ENCODE measurements around the gene TBC1D22A.

TBC1D22A gene

GRCh38 chr22:47008208-47008885 lies 245.9 kb downstream of the TBC1D22A start:
- Histone ChIP-seq H4K20me1 (ENCODE audit: insufficient read depth, low read length) (no peaks in the 10 kb centered on the region), H3K27me3 (replicated peaks; ENCODE audit: insufficient read depth, low read length) (no peaks in the 10 kb centered on the region), H3F3A (ENCODE audit: insufficient read depth, low read length) (no peaks in the 10 kb centered on the region), H3K27ac (ENCODE audit: low read length) (no peak overlapping the region), H3K4me2 (ENCODE audit: low read depth, low read length) (no peak overlapping the region), H3K4me3 (ENCODE audit: low read length) (no peak overlapping the region), H3K9me2 (replicated peaks; ENCODE audit: insufficient read depth, low read length) (no peaks in the 10 kb centered on the region), H3K9me3 (replicated peaks; ENCODE audit: insufficient read depth, low read length) (no peaks in the 10 kb centered on the region), H3K36me3 (replicated peaks; ENCODE audit: insufficient read depth, low read length) (peaks cover 5% of the 10 kb centered on the region; the same call in 1 of the 2 replicates), H3K9ac (ENCODE audit: low read length) (no peak overlapping the region), H3K4me1 (ENCODE audit: low read length) (no peaks in the 10 kb centered on the region), H3K79me2 (ENCODE audit: low read length) (no peaks in the 10 kb centered on the region), H2AFZ (ENCODE audit: low read length) (no peak overlapping the region)
- TF ChIP-seq EZH2 (optimal IDR thresholded peaks at IDR 0.05; ENCODE audit: low read depth, low read length) (no peak), CTCF (IDR thresholded peaks at IDR 0.05; ENCODE audit: low read length) (no peak), EZH2phosphoT487 (IDR thresholded peaks at IDR 0.05; ENCODE audit: low read length) (no peak)
- no peak for DNase-seq

GRCh38 chr22:47009304-47010101 lies 247.1 kb downstream of the TBC1D22A start:
- H2AFZ ChIP-seq (ENCODE audit: low read length) = no peak overlapping the region
- H4K20me1 ChIP-seq (ENCODE audit: insufficient read depth, low read length) = no peaks in the 10 kb centered on the region
- H3K9ac ChIP-seq (ENCODE audit: low read length) = no peak overlapping the region
- no peak overlapping the region for H3K4me3 ChIP-seq (ENCODE audit: low read length)
- no peak overlapping the region for H3K4me2 ChIP-seq (ENCODE audit: low read depth, low read length)
- no peaks in the 10 kb centered on the region for H3K4me1 ChIP-seq (ENCODE audit: low read length)
- no peaks in the 10 kb centered on the region for H3K9me3 ChIP-seq (replicated peaks; ENCODE audit: insufficient read depth, low read length)
- H3K27me3 ChIP-seq (replicated peaks; ENCODE audit: insufficient read depth, low read length) = no peaks in the 10 kb centered on the region
- DNase-seq = no peak
- no peaks in the 10 kb centered on the region for H3K9me2 ChIP-seq (replicated peaks; ENCODE audit: insufficient read depth, low read length)
- no peaks in the 10 kb centered on the region for H3F3A ChIP-seq (ENCODE audit: insufficient read depth, low read length)
- no peaks in the 10 kb centered on the region for H3K79me2 ChIP-seq (ENCODE audit: low read length)
- no peak for TF ChIP-seq EZH2phosphoT487 (IDR thresholded peaks at IDR 0.05; ENCODE audit: low read length)
- TF ChIP-seq EZH2 (optimal IDR thresholded peaks at IDR 0.05; ENCODE audit: low read depth, low read length) = no peak
- no peak for TF ChIP-seq CTCF (IDR thresholded peaks at IDR 0.05; ENCODE audit: low read length)
- no peak overlapping the region for H3K27ac ChIP-seq (ENCODE audit: low read length)
- H3K36me3 ChIP-seq (replicated peaks; ENCODE audit: insufficient read depth, low read length) = peaks cover 5% of the 10 kb centered on the region; the same call in 1 of the 2 replicates

- Histone ChIP-seq H3K27ac (ENCODE audit: low read length) (no peak overlapping the region), H3K36me3 (replicated peaks; ENCODE audit: insufficient read depth, low read length) (peaks cover 5% of the 10 kb centered on the region; the same call in 1 of the 2 replicates), H3K9ac (ENCODE audit: low read length) (no peak overlapping the region), H3K4me3 (ENCODE audit: low read length) (no peak overlapping the region), H3K79me2 (ENCODE audit: low read length) (no peaks in the 10 kb centered on the region), H2AFZ (ENCODE audit: low read length) (no peak overlapping the region), H3K9me2 (replicated peaks; ENCODE audit: insufficient read depth, low read length) (no peaks in the 10 kb centered on the region), H3K4me1 (ENCODE audit: low read length) (no peaks in the 10 kb centered on the region), H3K4me2 (ENCODE audit: low read depth, low read length) (no peak overlapping the region), H3F3A (ENCODE audit: insufficient read depth, low read length) (no peaks in the 10 kb centered on the region), H4K20me1 (ENCODE audit: insufficient read depth, low read length) (no peaks in the 10 kb centered on the region), H3K9me3 (replicated peaks; ENCODE audit: insufficient read depth, low read length) (no peaks in the 10 kb centered on the region), H3K27me3 (replicated peaks; ENCODE audit: insufficient read depth, low read length) (no peaks in the 10 kb centered on the region)
- TF ChIP-seq CTCF (IDR thresholded peaks at IDR 0.05; ENCODE audit: low read length) (no peak), EZH2phosphoT487 (IDR thresholded peaks at IDR 0.05; ENCODE audit: low read length) (no peak), EZH2 (optimal IDR thresholded peaks at IDR 0.05; ENCODE audit: low read depth, low read length) (no peak)
- no peak for DNase-seq
Measured at GRCh38 chr22:47010211-47010610, 247.8 kb downstream of the TBC1D22A start.
